ENCODE data around the gene CHST11. TPM values are rescaled to one million over a fixed set of nuclear protein-coding genes. Genes with fewer than 3 reads are reported as not detected.

The CHST11 gene
- total RNA-seq, 1 donor from 2014 or later, result 40.1 TPM

- no peaks in the 10 kb centered on the region for H3K27me3 Mint-ChIP-seq
- TF ChIP-seq, protein P1, sequence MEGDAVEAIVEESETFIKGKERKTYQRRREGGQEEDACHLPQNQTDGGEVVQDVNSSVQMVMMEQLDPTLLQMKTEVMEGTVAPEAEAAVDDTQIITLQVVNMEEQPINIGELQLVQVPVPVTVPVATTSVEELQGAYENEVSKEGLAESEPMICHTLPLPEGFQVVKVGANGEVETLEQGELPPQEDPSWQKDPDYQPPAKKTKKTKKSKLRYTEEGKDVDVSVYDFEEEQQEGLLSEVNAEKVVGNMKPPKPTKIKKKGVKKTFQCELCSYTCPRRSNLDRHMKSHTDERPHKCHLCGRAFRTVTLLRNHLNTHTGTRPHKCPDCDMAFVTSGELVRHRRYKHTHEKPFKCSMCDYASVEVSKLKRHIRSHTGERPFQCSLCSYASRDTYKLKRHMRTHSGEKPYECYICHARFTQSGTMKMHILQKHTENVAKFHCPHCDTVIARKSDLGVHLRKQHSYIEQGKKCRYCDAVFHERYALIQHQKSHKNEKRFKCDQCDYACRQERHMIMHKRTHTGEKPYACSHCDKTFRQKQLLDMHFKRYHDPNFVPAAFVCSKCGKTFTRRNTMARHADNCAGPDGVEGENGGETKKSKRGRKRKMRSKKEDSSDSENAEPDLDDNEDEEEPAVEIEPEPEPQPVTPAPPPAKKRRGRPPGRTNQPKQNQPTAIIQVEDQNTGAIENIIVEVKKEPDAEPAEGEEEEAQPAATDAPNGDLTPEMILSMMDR (IDR thresholded peaks at IDR 0.05), result no peak
- intact Hi-C loops (cut with micrococcal nuclease), result no loop called here
- H3K27ac Mint-ChIP-seq, result no peak overlapping the region
- ATAC-seq (ENCODE audit: low read depth) (no peak), DNase-seq (no peak)
- no peak overlapping the region for H3K4me3 Mint-ChIP-seq
- POLR2A ChIA-PET, result no interaction called here
- H3K9me3 Mint-ChIP-seq, result no peaks in the 10 kb centered on the region
- CTCF ChIA-PET, result no interaction called here
- peaks cover 72% of the 10 kb centered on the region for H3K4me1 Mint-ChIP-seq
- no peaks in the 10 kb centered on the region for H3K36me3 Mint-ChIP-seq (ENCODE audit: low read depth)
These were observed 56.9 kb downstream of the CHST11 start for GRCh38 chr12:104513681-104514080.

GRCh38 chr12:104514092-104514810 is 57.5 kb downstream of the CHST11 start:
- H3K9me3 Mint-ChIP-seq, result no peaks in the 10 kb centered on the region
- TF ChIP-seq, protein P1 (IDR thresholded peaks at IDR 0.05), result no peak
- H3K27ac Mint-ChIP-seq, result no peak overlapping the region
- CTCF ChIA-PET, result interaction anchor here (3.4 kb wide), 1 partner anchor 132 kb away, joined by 14 read pairs; no protein-coding TSS in a partner anchor
- ATAC-seq (ENCODE audit: low read depth) (no peak), DNase-seq (no peak)
- no peaks in the 10 kb centered on the region for H3K27me3 Mint-ChIP-seq
- no peak overlapping the region for H3K4me3 Mint-ChIP-seq
- H3K36me3 Mint-ChIP-seq (ENCODE audit: low read depth), result no peaks in the 10 kb centered on the region
- intact Hi-C loops (cut with micrococcal nuclease), result no loop called here
- peaks cover 71% of the 10 kb centered on the region for H3K4me1 Mint-ChIP-seq
- POLR2A ChIA-PET, result no interaction called here

DNA sequence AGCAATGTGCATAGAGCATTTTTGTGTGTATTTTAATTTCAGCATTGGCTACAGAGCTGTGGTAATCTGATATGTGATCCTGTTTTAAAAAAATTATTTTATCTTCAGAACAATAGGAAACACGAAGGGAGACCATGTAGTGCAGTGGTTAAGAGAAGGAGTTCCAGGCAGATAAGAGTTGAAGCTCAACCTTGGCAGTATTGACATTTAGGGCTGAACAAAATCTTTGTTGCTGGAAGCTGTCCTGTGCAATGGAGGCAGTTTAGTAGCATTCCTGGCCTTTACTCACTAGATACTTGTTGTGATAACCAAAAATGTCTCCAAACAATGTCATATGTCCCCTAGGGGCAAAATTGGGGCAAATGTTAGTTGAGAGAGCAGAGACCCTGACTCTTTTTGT is 59.2 kb downstream of the CHST11 start:
- Mint-ChIP-seq H3K4me3 (no peak overlapping the region), H3K27me3 (no peaks in the 10 kb centered on the region), H3K27ac (no peak overlapping the region), H3K36me3 (ENCODE audit: low read depth) (no peaks in the 10 kb centered on the region), H3K4me1 (peaks cover 73% of the 10 kb centered on the region), H3K9me3 (no peaks in the 10 kb centered on the region)
- DNase-seq, result no peak
- no peak for ATAC-seq (ENCODE audit: low read depth)
- ChIA-PET POLR2A (interaction anchor here (0.9 to 2.2 kb wide), 3 partner anchors 10 to 59 kb away, joined by 3 to 7 read pairs (median 4); partner anchors contain the start of gene CHST11), CTCF (interaction anchor here (3.4 kb wide), 1 partner anchor 134 kb away, joined by 14 read pairs; no protein-coding TSS in a partner anchor)
- intact Hi-C loops (cut with micrococcal nuclease), result no loop called here
- TF ChIP-seq, protein P1 (IDR thresholded peaks at IDR 0.05), result no peak

GRCh38 chr12:104516821-104517220 is 60.1 kb downstream of the CHST11 start:
- H3K4me3 Mint-ChIP-seq, result no peak overlapping the region
- ATAC-seq (ENCODE audit: low read depth) (no peak), DNase-seq (no peak)
- POLR2A ChIA-PET, result interaction anchor here (0.6 to 2.2 kb wide), 4 partner anchors 11 to 60 kb away, joined by 3 to 9 read pairs (median 6); partner anchors contain the start of gene CHST11
- H3K4me1 Mint-ChIP-seq, result peaks cover 73% of the 10 kb centered on the region
- CTCF ChIA-PET, result interaction anchor here (1.1 to 3.4 kb wide), 2 partner anchors 15 to 135 kb away, joined by 3 to 14 read pairs; no protein-coding TSS in a partner anchor
- H3K36me3 Mint-ChIP-seq (ENCODE audit: low read depth), result no peaks in the 10 kb centered on the region
- TF ChIP-seq, protein P1 (IDR thresholded peaks at IDR 0.05), result no peak
- H3K27me3 Mint-ChIP-seq, result no peaks in the 10 kb centered on the region
- H3K9me3 Mint-ChIP-seq, result no peaks in the 10 kb centered on the region
- no peak overlapping the region for H3K27ac Mint-ChIP-seq
- intact Hi-C loops (cut with micrococcal nuclease), result no loop called here

DNA sequence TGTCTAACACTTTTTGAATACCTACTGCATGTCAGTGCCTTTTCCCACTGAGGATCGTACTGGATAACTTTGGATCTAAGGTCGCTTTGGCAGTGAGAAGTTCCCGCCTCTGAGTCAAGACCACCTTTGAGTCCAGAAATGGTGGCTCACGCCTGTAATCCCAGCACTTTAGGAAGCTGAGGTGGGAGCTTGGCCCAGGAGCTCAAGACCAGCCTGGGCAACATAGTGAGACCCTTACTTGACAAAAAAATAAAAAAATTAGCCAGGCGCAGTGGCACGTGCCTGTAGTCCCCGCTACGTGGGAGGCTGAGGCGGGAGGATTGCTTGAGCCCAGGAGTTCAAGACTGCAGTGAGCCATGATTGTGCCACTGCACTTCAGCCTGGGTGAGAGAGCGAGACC is 61.1 kb downstream of the CHST11 start:
- no peaks in the 10 kb centered on the region for H3K27me3 Mint-ChIP-seq
- DNase-seq, result no peak
- ATAC-seq (ENCODE audit: low read depth), result no peak
- intact Hi-C loops (cut with micrococcal nuclease), result no loop called here
- no peak overlapping the region for H3K4me3 Mint-ChIP-seq
- TF ChIP-seq, protein P1 (IDR thresholded peaks at IDR 0.05), result no peak
- POLR2A ChIA-PET, result interaction anchor here (1.6 to 2.2 kb wide), 2 partner anchors 39 to 61 kb away, joined by 7 to 9 read pairs; partner anchors contain the start of gene CHST11
- no peaks in the 10 kb centered on the region for H3K36me3 Mint-ChIP-seq (ENCODE audit: low read depth)
- H3K4me1 Mint-ChIP-seq, result peaks cover 80% of the 10 kb centered on the region
- H3K27ac Mint-ChIP-seq, result no peak overlapping the region
- CTCF ChIA-PET, result interaction anchor here (3.4 kb wide), 1 partner anchor 136 kb away, joined by 14 read pairs; no protein-coding TSS in a partner anchor
- no peaks in the 10 kb centered on the region for H3K9me3 Mint-ChIP-seq
